NCI-H146 treated with DMSO at 0.1 percent for 48 hours (cell line): ENCODE results near the gene MRE11.
"Not testable (repeated sequence)": the region's sequence is repeated elsewhere in the genome, so short reads cannot be mapped to it uniquely, and the experiment has no call there.

Experiments
- DNase-seq: peaks from one replicate; lab custom pipeline; 2025; ENCODE audit not compliant: unreplicated experiment; lab: John Stamatoyannopoulos, UW

The MRE11 gene

GRCh38 chr11:94507485-94507884 is 13.8 kb upstream of the MRE11 start:
- no peak for DNase-seq

GRCh38 chr11:94506513-94506912 is 12.9 kb upstream of the MRE11 start:
- DNase-seq, result not testable (repeated sequence)

GRCh38 chr11:94504689-94505293 is 11.1 kb upstream of the MRE11 start:
- peak; percentile 23 for DNase-seq

- no peak for DNase-seq
Observed at GRCh38 chr11:94501522-94501921, 7.9 kb upstream of the MRE11 start.

GRCh38 chr11:94500181-94500580 is 6.5 kb upstream of the MRE11 start:
- DNase-seq, result no peak

GRCh38 chr11:94494126-94494680 is 559 bp upstream of the MRE11 start:
- no peak for DNase-seq

GRCh38 chr11:94486068-94486467 is 7.6 kb downstream of the MRE11 start:
- DNase-seq, result no peak

- DNase-seq, result no peak
Observed at GRCh38 chr11:94481342-94481741, 12.3 kb downstream of the MRE11 start.

GRCh38 chr11:94477624-94478023 is 16.0 kb downstream of the MRE11 start:
- DNase-seq, result no peak

GRCh38 chr11:94472916-94473799 is 20.5 kb downstream of the MRE11 start:
- no peak for DNase-seq

- no peak for DNase-seq
Observed at GRCh38 chr11:94469416-94469815, 24.2 kb downstream of the MRE11 start.

GRCh38 chr11:94459576-94459975 is 34.1 kb downstream of the MRE11 start:
- DNase-seq, result no peak

- no peak for DNase-seq
Observed at GRCh38 chr11:94457118-94458029, 36.3 kb downstream of the MRE11 start.

- DNase-seq, result no peak
Observed at GRCh38 chr11:94455861-94456260, 37.8 kb downstream of the MRE11 start.

- DNase-seq, result no peak
Observed at GRCh38 chr11:94454301-94454700, 39.3 kb downstream of the MRE11 start.

GRCh38 chr11:94452988-94453387 is 40.7 kb downstream of the MRE11 start:
- DNase-seq, result no peak

GRCh38 chr11:94450048-94450447 is 43.6 kb downstream of the MRE11 start:
- no peak for DNase-seq

GRCh38 chr11:94449437-94449836 is 44.2 kb downstream of the MRE11 start:
- no peak for DNase-seq

- DNase-seq, result no peak
Observed at GRCh38 chr11:94449029-94449428, 44.6 kb downstream of the MRE11 start.

- DNase-seq, result no peak
Observed at GRCh38 chr11:94447149-94447548, 46.5 kb downstream of the MRE11 start.

GRCh38 chr11:94445641-94446040 is 48.0 kb downstream of the MRE11 start:
- DNase-seq, result no peak
